ENCODE measurements around the gene FNBP1L.
A peak's percentile ranks its signal among the peaks of the same experiment; 100 is the strongest.

The FNBP1L gene

DNA sequence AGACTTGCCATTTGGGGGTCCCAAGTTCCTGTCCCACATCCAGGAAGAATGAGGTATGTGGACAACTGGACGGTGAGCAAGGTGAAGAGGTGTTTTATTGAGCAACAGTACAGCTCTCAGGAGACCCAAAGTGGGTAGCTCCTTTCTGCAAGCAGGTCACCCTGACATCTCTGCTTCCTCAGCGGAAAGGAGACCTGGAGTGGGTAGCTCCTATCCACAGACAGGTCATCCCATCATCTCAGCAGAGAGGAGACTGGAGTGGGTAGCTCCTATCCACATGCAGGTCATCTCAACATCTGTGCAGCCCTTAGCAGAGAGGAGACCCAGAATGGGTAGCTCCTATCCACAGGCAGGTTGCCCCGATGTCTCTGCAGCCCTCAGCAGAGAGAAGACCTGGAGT is 13.8 kb upstream of the FNBP1L start:
- DNase-seq (ENCODE audit: low read depth, low spot score), result no peak
- TF ChIP-seq, protein P1, sequence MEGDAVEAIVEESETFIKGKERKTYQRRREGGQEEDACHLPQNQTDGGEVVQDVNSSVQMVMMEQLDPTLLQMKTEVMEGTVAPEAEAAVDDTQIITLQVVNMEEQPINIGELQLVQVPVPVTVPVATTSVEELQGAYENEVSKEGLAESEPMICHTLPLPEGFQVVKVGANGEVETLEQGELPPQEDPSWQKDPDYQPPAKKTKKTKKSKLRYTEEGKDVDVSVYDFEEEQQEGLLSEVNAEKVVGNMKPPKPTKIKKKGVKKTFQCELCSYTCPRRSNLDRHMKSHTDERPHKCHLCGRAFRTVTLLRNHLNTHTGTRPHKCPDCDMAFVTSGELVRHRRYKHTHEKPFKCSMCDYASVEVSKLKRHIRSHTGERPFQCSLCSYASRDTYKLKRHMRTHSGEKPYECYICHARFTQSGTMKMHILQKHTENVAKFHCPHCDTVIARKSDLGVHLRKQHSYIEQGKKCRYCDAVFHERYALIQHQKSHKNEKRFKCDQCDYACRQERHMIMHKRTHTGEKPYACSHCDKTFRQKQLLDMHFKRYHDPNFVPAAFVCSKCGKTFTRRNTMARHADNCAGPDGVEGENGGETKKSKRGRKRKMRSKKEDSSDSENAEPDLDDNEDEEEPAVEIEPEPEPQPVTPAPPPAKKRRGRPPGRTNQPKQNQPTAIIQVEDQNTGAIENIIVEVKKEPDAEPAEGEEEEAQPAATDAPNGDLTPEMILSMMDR (IDR thresholded peaks at IDR 0.05; ENCODE audit: insufficient read depth, low read length, missing control alignments), result no peak
- CTCF ChIA-PET, result interaction anchor here (1.0 to 5.7 kb wide), 8 partner anchors 12 to 410 kb away, joined by 3 to 54 read pairs (median 6); partner anchors contain the start of gene FNBP1L
- no peak overlapping the region for H3K4me3 ChIP-seq (ENCODE audit: low read depth, low read length)
- POLR2A ChIA-PET, result no interaction called here

DNA sequence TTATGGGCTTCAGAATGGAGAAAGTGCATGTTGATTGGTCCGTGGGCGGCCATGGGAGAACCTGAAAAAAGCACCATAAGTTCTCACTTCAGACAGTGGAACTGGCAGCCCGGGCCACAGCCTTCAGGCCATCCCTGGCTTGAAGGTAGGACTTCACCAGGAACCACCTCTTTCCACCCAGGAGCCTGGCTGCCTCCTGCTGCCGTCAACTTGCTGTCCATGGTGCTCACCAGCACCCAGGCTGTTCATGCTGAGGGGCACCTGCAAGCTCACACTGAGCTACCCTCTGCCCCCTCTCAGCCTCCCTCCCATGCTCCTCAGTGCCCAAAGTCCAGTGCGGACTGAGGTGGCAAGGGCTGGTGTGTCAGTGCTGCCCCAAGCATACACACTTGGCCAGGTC is 12.9 kb upstream of the FNBP1L start:
- TF ChIP-seq, protein P1 (IDR thresholded peaks at IDR 0.05; ENCODE audit: insufficient read depth, low read length, missing control alignments), result no peak
- H3K4me3 ChIP-seq (ENCODE audit: low read depth, low read length), result no peak overlapping the region
- CTCF ChIA-PET, result interaction anchor here (1.6 to 5.7 kb wide), 5 partner anchors 11 to 409 kb away, joined by 4 to 54 read pairs (median 9); partner anchors contain the start of gene FNBP1L
- POLR2A ChIA-PET, result no interaction called here
- no peak for DNase-seq (ENCODE audit: low read depth, low spot score)

DNA sequence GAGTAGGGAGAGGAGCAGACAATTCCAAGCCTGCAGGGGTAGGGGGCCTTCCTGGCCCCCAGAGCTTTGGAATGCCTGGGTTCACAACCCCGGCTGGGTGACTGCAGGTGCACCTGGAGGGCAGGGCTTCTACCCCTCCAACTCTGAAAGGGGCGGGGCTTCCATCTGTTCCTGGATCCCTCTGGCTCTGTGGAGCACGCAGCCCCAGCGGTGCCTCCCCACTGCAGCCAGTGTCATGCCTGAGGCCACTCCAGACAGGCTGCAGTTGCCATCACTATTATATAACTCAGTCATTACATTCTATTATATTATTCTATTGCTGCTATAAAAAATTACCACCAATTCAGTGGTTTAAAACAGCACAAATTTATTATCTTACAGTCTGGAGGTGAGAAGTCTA is 12.5 kb upstream of the FNBP1L start:
- no peak for DNase-seq (ENCODE audit: low read depth, low spot score)
- CTCF ChIA-PET, result interaction anchor here (1.7 to 5.7 kb wide), 6 partner anchors 11 to 416 kb away, joined by 4 to 54 read pairs (median 12); no protein-coding TSS in a partner anchor
- no peak overlapping the region for H3K4me3 ChIP-seq (ENCODE audit: low read depth, low read length)
- POLR2A ChIA-PET, result no interaction called here
- TF ChIP-seq, protein P1 (IDR thresholded peaks at IDR 0.05; ENCODE audit: insufficient read depth, low read length, missing control alignments), result no peak

GRCh38 chr1:93436496-93436895 is 11.4 kb upstream of the FNBP1L start:
- CTCF ChIA-PET, result interaction anchor here (0.7 to 5.7 kb wide), 17 partner anchors 9 to 415 kb away, joined by 3 to 54 read pairs (median 5); no protein-coding TSS in a partner anchor

GRCh38 chr1:93437976-93438605 is 9.8 kb upstream of the FNBP1L start:
- DNase-seq (ENCODE audit: low read depth, low spot score), result no peak
- ChIA-PET CTCF (interaction anchor here (0.9 to 5.7 kb wide), 22 partner anchors 9 to 413 kb away, joined by 3 to 54 read pairs (median 4); no protein-coding TSS in a partner anchor), POLR2A (no interaction called here)
- TF ChIP-seq, protein P1 (IDR thresholded peaks at IDR 0.05; ENCODE audit: insufficient read depth, low read length, missing control alignments), result peak; percentile 32
- no peak overlapping the region for H3K4me3 ChIP-seq (ENCODE audit: low read depth, low read length)

More at GRCh38 chr1:93436496-93436895, 11.4 kb upstream of the FNBP1L start:
- TF ChIP-seq, protein P1 (IDR thresholded peaks at IDR 0.05; ENCODE audit: insufficient read depth, low read length, missing control alignments), result no peak
- H3K4me3 ChIP-seq (ENCODE audit: low read depth, low read length), result no peak overlapping the region
- POLR2A ChIA-PET, result no interaction called here
- DNase-seq (ENCODE audit: low read depth, low spot score), result no peak

DNA sequence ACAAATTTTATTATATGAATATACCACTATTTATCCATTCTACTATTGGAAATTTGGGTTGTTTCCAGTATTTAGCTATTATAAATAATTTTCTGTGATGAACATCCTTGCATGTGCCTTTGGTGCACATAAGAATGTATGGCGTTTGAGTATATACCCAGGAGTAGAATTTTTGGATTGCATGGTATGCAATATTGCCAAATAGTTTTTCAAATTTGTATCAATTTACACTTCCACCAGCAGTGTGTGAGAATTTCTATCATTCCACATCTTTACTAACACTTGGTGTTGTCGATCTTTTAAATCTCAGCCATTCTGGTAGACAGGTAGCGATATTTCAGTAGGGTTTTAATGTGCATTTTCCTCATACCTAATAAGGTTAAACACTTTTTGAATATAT is 9.2 kb upstream of the FNBP1L start:
- ChIA-PET POLR2A (no interaction called here), CTCF (interaction anchor here (0.9 to 1.7 kb wide), 10 partner anchors 8 to 412 kb away, joined by 3 to 9 read pairs (median 4); no protein-coding TSS in a partner anchor)
- no peak overlapping the region for H3K4me3 ChIP-seq (ENCODE audit: low read depth, low read length)
- TF ChIP-seq, protein P1 (IDR thresholded peaks at IDR 0.05; ENCODE audit: insufficient read depth, low read length, missing control alignments), result no peak
- no peak for DNase-seq (ENCODE audit: low read depth, low spot score)
